Karpas-422 (cell line): Measurements from ENCODE around the gene PIGK. TPM values are rescaled to one million over a fixed set of nuclear protein-coding genes. Genes with fewer than 3 reads are reported as not detected.

Experiments used
- DNase-seq: peaks from one replicate; pipeline ENCODE4 v3.0.0-alpha.2; 2015
- H2AFZ ChIP-seq: fragments of 200-600 bp; sonication (generic); 2 replicates; pipeline ENCODE4 v1.6.1; 2014; ENCODE audit warnings: antibody characterized with exemption, low read length, mixed read lengths
- H3K27ac ChIP-seq: fragments of 200-600 bp; sonication (generic); 2 replicates; pipeline ENCODE4 v1.5.1; 2014; ENCODE audit warnings: mild to moderate bottlenecking, low read length, moderate library complexity
- H3K27me3 ChIP-seq: fragments of 200-600 bp; sonication (generic); 2 replicates; pipeline ENCODE4 v1.6.1; 2014; ENCODE audit warnings: low read length, mixed read lengths
- H3K36me3 ChIP-seq: fragments of 200-600 bp; sonication (generic); 2 replicates; pipeline ENCODE4 v1.6.1; 2014; ENCODE audit warnings: low read length, mixed read lengths; ENCODE audit not compliant: insufficient read depth
- H3K4me1 ChIP-seq: fragments of 200-600 bp; sonication (generic); 2 replicates; pipeline ENCODE4 v1.6.1; 2014; ENCODE audit warnings: mild to moderate bottlenecking, low read length, mixed read lengths
- H3K4me2 ChIP-seq: fragments of 200-600 bp; sonication (generic); 2 replicates; pipeline ENCODE4 v1.6.1; 2014; ENCODE audit warnings: low read length, low read depth, mild to moderate bottlenecking; ENCODE audit not compliant: poor library complexity, severe bottlenecking
- H3K4me3 ChIP-seq: fragments of 200-600 bp; sonication (generic); 2 replicates; pipeline ENCODE4 v1.5.1; 2014; ENCODE audit warnings: mild to moderate bottlenecking, antibody characterized with exemption, low read length, mixed read lengths
- H3K79me2 ChIP-seq: fragments of 200-600 bp; sonication (generic); 2 replicates; pipeline ENCODE4 v1.6.1; 2014; ENCODE audit warnings: mild to moderate bottlenecking, low read length, mixed read lengths
- H3K9ac ChIP-seq: fragments of 200-600 bp; sonication (generic); 2 replicates; pipeline ENCODE4 v1.6.0; 2014; ENCODE audit warnings: low read length
- H3K9me2 ChIP-seq: fragments of 200-600 bp; sonication (generic), shearing (Covaris generic); replicated peaks from 2 replicates; pipeline ENCODE4 v1.6.0; 2014; ENCODE audit warnings: mild to moderate bottlenecking, low read length, moderate library complexity; ENCODE audit not compliant: insufficient read depth
- H3K9me3 ChIP-seq: fragments of 300-700, 200-600 bp; sonication (generic); 2 replicates; pipeline ENCODE4 v1.6.1; 2014; ENCODE audit warnings: low read length, mixed read lengths
- H4K20me1 ChIP-seq: fragments of 200-600 bp; sonication (generic); 2 replicates; pipeline ENCODE4 v1.6.1; 2014; ENCODE audit warnings: mild to moderate bottlenecking, antibody characterized with exemption, low read length, low read depth; ENCODE audit not compliant: insufficient read depth
- small RNA-seq: library from RNA; depleted of rRNA; stranded (forward); fragments of <200 nt; gene quantifications from one replicate; pipeline ENCODE3, GENCODE V24; 2014
- total RNA-seq: library from RNA; depleted of rRNA; stranded (reverse); fragments of >200 nt; shearing (Covaris generic); gene quantifications from 2 replicates; pipeline ENCODE4 v1.2.3, GENCODE V29; 2014; ENCODE audit warnings: low replicate concordance; rRNA removed

Gene PIGK
- total RNA-seq, 1 experiment from 2014 or later, result 51.8 TPM

DNA sequence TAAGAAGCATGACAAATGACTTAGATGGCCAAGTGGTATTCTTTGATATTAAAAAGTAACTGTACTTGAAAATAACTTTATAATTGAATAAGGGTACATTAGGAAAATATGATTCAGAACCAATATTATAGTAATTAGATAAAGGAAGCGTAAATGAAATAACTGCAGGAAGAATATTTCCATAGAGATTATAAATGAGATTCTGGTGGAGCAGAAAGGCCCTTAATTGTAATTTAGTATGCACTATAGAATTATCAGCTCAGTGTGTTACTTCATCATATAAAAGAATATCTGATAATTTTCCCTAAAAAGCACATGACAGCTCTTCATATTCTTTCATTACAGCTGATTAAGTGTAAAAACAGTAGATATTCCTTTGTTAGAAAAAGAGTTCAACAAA, 171.7 kb downstream of the PIGK start:
- Histone ChIP-seq H4K20me1 (no peaks in the 10 kb centered on the region), H3K9me2 (no peaks in the 10 kb centered on the region), H2AFZ (no peak overlapping the region), H3K4me3 (no peak overlapping the region), H3K9ac (no peak overlapping the region), H3K79me2 (no peaks in the 10 kb centered on the region), H3K27ac (no peak overlapping the region), H3K27me3 (no peaks in the 10 kb centered on the region), H3K4me1 (no peaks in the 10 kb centered on the region), H3K36me3 (no peaks in the 10 kb centered on the region), H3K9me3 (no peaks in the 10 kb centered on the region), H3K4me2 (no peak overlapping the region)
- DNase-seq, result no peak

DNA sequence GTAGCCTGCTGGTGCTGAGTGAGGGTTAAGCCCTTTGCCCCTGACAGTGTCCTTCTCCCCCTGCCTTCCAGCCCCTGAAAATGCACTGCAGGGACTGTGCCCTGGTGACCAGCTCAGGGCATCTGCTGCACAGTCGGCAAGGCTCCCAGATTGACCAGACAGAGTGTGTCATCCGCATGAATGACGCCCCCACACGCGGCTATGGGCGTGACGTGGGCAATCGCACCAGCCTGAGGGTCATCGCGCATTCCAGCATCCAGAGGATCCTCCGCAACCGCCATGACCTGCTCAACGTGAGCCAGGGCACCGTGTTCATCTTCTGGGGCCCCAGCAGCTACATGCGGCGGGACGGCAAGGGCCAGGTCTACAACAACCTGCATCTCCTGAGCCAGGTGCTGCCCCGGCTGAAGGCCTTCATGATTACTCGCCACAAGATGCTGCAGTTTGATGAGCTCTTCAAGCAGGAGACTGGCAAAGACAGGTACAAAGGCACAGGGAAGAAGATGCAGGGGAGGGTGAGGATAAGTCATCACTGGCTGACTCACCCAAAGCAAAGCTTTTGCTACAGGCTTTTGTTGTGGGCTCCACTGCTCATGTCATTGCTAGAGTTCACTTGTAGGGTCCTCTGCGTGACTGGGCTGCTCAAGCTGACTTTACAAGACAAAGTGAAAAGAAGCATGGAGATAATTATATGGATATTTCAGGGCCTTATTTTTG, 174.9 kb downstream of the PIGK start:
- DNase-seq, result no peak
- Histone ChIP-seq H3K4me1 (no peaks in the 10 kb centered on the region), H3K4me3 (no peak overlapping the region), H2AFZ (no peak overlapping the region), H3K9me2 (no peaks in the 10 kb centered on the region), H3K9me3 (no peaks in the 10 kb centered on the region), H3K27me3 (no peaks in the 10 kb centered on the region), H3K27ac (no peak overlapping the region), H4K20me1 (no peaks in the 10 kb centered on the region), H3K79me2 (no peaks in the 10 kb centered on the region), H3K4me2 (no peak overlapping the region), H3K9ac (no peak overlapping the region), H3K36me3 (no peaks in the 10 kb centered on the region)

DNA sequence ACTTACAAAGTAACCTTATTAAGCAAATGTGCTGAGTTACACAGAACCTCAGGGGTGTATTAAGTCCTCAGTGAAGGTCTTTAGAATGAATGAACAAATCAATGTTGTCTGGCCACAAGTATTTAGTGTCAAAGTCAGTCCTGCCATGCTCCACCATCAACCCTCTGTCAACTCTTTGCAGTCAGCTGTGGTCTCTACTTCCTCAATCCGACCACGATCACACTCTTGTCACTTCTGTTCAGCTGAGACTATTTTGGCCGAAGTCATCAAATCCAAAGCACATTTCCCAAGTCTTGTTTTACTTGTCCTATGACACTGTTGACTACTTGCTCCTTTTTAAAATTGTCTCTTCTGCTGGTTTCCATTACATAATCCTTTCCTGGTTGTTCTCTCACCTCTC, 178.4 kb downstream of the PIGK start:
- H3K36me3 ChIP-seq, result no peaks in the 10 kb centered on the region
- no peak for DNase-seq
- H2AFZ ChIP-seq, result no peak overlapping the region
- no peak overlapping the region for H3K27ac ChIP-seq
- no peaks in the 10 kb centered on the region for H3K79me2 ChIP-seq
- no peaks in the 10 kb centered on the region for H3K9me3 ChIP-seq
- H4K20me1 ChIP-seq, result no peaks in the 10 kb centered on the region
- H3K4me3 ChIP-seq, result no peak overlapping the region
- H3K4me1 ChIP-seq, result no peaks in the 10 kb centered on the region
- no peak overlapping the region for H3K9ac ChIP-seq
- H3K4me2 ChIP-seq, result no peak overlapping the region
- H3K9me2 ChIP-seq, result no peaks in the 10 kb centered on the region
- no peaks in the 10 kb centered on the region for H3K27me3 ChIP-seq

- Histone ChIP-seq H3K36me3 (no peaks in the 10 kb centered on the region), H4K20me1 (no peaks in the 10 kb centered on the region), H3K4me1 (no peaks in the 10 kb centered on the region), H3K9me3 (no peaks in the 10 kb centered on the region), H3K4me3 (no peak overlapping the region), H3K9me2 (no peaks in the 10 kb centered on the region), H3K4me2 (no peak overlapping the region), H3K79me2 (no peaks in the 10 kb centered on the region), H3K27ac (no peak overlapping the region), H3K9ac (no peak overlapping the region), H2AFZ (no peak overlapping the region), H3K27me3 (no peaks in the 10 kb centered on the region)
- no peak for DNase-seq
Measured at GRCh38 chr1:77039739-77040138, 179.5 kb downstream of the PIGK start.

- Histone ChIP-seq H4K20me1 (no peaks in the 10 kb centered on the region), H3K9me2 (no peaks in the 10 kb centered on the region), H3K4me1 (no peaks in the 10 kb centered on the region), H3K27me3 (no peaks in the 10 kb centered on the region), H3K27ac (no peak overlapping the region), H3K9ac (no peak overlapping the region), H3K4me3 (no peak overlapping the region), H3K4me2 (no peak overlapping the region), H3K36me3 (no peaks in the 10 kb centered on the region), H2AFZ (no peak overlapping the region), H3K9me3 (no peaks in the 10 kb centered on the region), H3K79me2 (no peaks in the 10 kb centered on the region)
- no peak for DNase-seq
Measured at GRCh38 chr1:77039111-77039510, 180.1 kb downstream of the PIGK start.

Small RNA genes within 50 kb of the gene (small RNA-seq; reads per million reads assigned to genes)
- gene MIR7156, result not detected

Other genes starting within 250 kb of the PIGK start
- gene AK5, start 62.6 kb upstream of the PIGK start, total RNA-seq, result not detected in 2 replicates